OCI-LY1 (cell line): ENCODE results near the gene XPO6.

Experiments
- CTCF ChIP-seq: fragments of 200-600 bp; sonication (generic), shearing (Covaris generic); IDR thresholded peaks from 2 replicates; pipeline ENCODE4 v1.5.1; 2017; ENCODE audit warnings: mild to moderate bottlenecking, antibody characterized with exemption, low read length, moderate library complexity, mixed read lengths
- EZH2 ChIP-seq: fragments of 200-600 bp; sonication (generic), shearing (Covaris generic); IDR thresholded peaks from 2 replicates; pipeline ENCODE4 v1.8.0; 2017; ENCODE audit warnings: borderline replicate concordance, mixed run types, mild to moderate bottlenecking, antibody characterized with exemption, low read length, moderate library complexity, mixed read lengths

DNA sequence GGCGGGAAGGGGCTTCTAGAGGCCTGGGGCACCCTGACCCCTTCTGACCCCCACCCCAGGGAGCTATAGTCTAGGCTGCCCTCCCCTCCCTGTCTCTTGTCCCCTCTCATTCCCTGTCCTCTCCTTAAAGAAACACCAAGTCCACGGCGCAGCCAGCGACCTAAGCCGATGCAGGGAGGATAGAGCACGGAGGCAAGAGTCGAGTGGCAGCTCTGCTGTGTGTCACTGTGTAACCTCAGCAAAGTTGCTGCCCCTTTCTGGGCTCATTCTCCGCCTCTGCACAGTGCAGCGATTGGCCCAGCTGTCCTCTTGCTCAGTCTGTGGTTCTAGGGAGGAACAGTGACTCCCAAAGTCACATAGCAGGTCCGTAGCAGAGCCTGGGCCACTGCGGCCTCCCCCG lies 44.1 kb upstream of the XPO6 start:
- no peak for TF ChIP-seq CTCF
- no peak for TF ChIP-seq EZH2
